ENCODE measurements around the gene RC3H2. TPM values are rescaled to one million over a fixed set of nuclear protein-coding genes. Genes with fewer than 3 reads are reported as not detected.

The RC3H2 gene
- total RNA-seq, 1 donor, result 52.5 TPM

GRCh38 chr9:122848256-122848943 lies 56.8 kb downstream of the RC3H2 start:
- Histone ChIP-seq H3K36me3 (ENCODE audit: insufficient read depth, low read length) (peaks cover 46% of the 10 kb centered on the region), H3K4me2 (ENCODE audit: insufficient read depth, low read length) (no peak overlapping the region), H3K27ac (ENCODE audit: low read depth, low read length) (no peak overlapping the region), H3K4me1 (ENCODE audit: insufficient read depth, low read length) (no peaks in the 10 kb centered on the region), H3K9me3 (ENCODE audit: low read depth, low read length) (no peaks in the 10 kb centered on the region), H3K27me3 (ENCODE audit: insufficient read depth, low read length) (no peaks in the 10 kb centered on the region), H2AFZ (ENCODE audit: low read length) (no peak overlapping the region), H3K79me2 (ENCODE audit: insufficient read depth, low read length) (no peaks in the 10 kb centered on the region), H4K20me1 (ENCODE audit: insufficient read depth, low read length) (no peaks in the 10 kb centered on the region), H3K4me3 (ENCODE audit: insufficient read depth, low read length) (no peak overlapping the region)
- TF ChIP-seq CTCF (IDR thresholded peaks at IDR 0.05; ENCODE audit: extremely low read depth, low read depth, low read length), result no peak
- DNase-seq (ENCODE audit: insufficient read length, low spot score, missing footprints), result no peak

GRCh38 chr9:122846371-122846940 lies 58.7 kb downstream of the RC3H2 start:
- Histone ChIP-seq H3K27ac (ENCODE audit: low read depth, low read length) (no peak overlapping the region), H3K4me3 (ENCODE audit: insufficient read depth, low read length) (no peak overlapping the region), H3K4me1 (ENCODE audit: insufficient read depth, low read length) (no peaks in the 10 kb centered on the region), H3K4me2 (ENCODE audit: insufficient read depth, low read length) (no peak overlapping the region), H4K20me1 (ENCODE audit: insufficient read depth, low read length) (no peaks in the 10 kb centered on the region), H3K36me3 (ENCODE audit: insufficient read depth, low read length) (peaks cover 43% of the 10 kb centered on the region), H3K79me2 (ENCODE audit: insufficient read depth, low read length) (no peaks in the 10 kb centered on the region), H2AFZ (ENCODE audit: low read length) (no peak overlapping the region), H3K9me3 (ENCODE audit: low read depth, low read length) (no peaks in the 10 kb centered on the region), H3K27me3 (ENCODE audit: insufficient read depth, low read length) (no peaks in the 10 kb centered on the region)
- DNase-seq (ENCODE audit: insufficient read length, low spot score, missing footprints), result no peak
- no peak for TF ChIP-seq CTCF (IDR thresholded peaks at IDR 0.05; ENCODE audit: extremely low read depth, low read depth, low read length)

- Histone ChIP-seq H3K79me2 (ENCODE audit: insufficient read depth, low read length) (no peaks in the 10 kb centered on the region), H3K27ac (ENCODE audit: low read depth, low read length) (no peak overlapping the region), H3K4me2 (ENCODE audit: insufficient read depth, low read length) (no peak overlapping the region), H4K20me1 (ENCODE audit: insufficient read depth, low read length) (no peaks in the 10 kb centered on the region), H3K9me3 (ENCODE audit: low read depth, low read length) (no peaks in the 10 kb centered on the region), H3K36me3 (ENCODE audit: insufficient read depth, low read length) (peaks cover 31% of the 10 kb centered on the region), H3K27me3 (ENCODE audit: insufficient read depth, low read length) (no peaks in the 10 kb centered on the region), H3K4me1 (ENCODE audit: insufficient read depth, low read length) (no peaks in the 10 kb centered on the region), H3K4me3 (ENCODE audit: insufficient read depth, low read length) (no peak overlapping the region), H2AFZ (ENCODE audit: low read length) (no peak overlapping the region)
- no peak for DNase-seq (ENCODE audit: insufficient read length, low spot score, missing footprints)
- no peak for TF ChIP-seq CTCF (IDR thresholded peaks at IDR 0.05; ENCODE audit: extremely low read depth, low read depth, low read length)
These were observed 60.0 kb downstream of the RC3H2 start for GRCh38 chr9:122845116-122845515.

- Histone ChIP-seq H3K4me2 (ENCODE audit: insufficient read depth, low read length) (no peak overlapping the region), H3K4me3 (ENCODE audit: insufficient read depth, low read length) (no peak overlapping the region), H3K27me3 (ENCODE audit: insufficient read depth, low read length) (no peaks in the 10 kb centered on the region), H4K20me1 (ENCODE audit: insufficient read depth, low read length) (no peaks in the 10 kb centered on the region), H3K79me2 (ENCODE audit: insufficient read depth, low read length) (no peaks in the 10 kb centered on the region), H3K27ac (ENCODE audit: low read depth, low read length) (no peak overlapping the region), H2AFZ (ENCODE audit: low read length) (no peak overlapping the region), H3K4me1 (ENCODE audit: insufficient read depth, low read length) (no peaks in the 10 kb centered on the region), H3K36me3 (ENCODE audit: insufficient read depth, low read length) (peaks cover 24% of the 10 kb centered on the region), H3K9me3 (ENCODE audit: low read depth, low read length) (no peaks in the 10 kb centered on the region)
- DNase-seq (ENCODE audit: insufficient read length, low spot score, missing footprints), result no peak
- no peak for TF ChIP-seq CTCF (IDR thresholded peaks at IDR 0.05; ENCODE audit: extremely low read depth, low read depth, low read length)
These were observed 61.0 kb downstream of the RC3H2 start for GRCh38 chr9:122844137-122844536.
